ENCODE data around the gene ATP8B1. TPM values are rescaled to one million over a fixed set of nuclear protein-coding genes. Genes with fewer than 3 reads are reported as not detected.

Gene ATP8B1
- total and polyA plus RNA-seq, 2 of the 8 experiments (the other 6 are each of a cell fraction or from before 2014, with no cell fraction given): 1.1 to 4.6 TPM

DNA sequence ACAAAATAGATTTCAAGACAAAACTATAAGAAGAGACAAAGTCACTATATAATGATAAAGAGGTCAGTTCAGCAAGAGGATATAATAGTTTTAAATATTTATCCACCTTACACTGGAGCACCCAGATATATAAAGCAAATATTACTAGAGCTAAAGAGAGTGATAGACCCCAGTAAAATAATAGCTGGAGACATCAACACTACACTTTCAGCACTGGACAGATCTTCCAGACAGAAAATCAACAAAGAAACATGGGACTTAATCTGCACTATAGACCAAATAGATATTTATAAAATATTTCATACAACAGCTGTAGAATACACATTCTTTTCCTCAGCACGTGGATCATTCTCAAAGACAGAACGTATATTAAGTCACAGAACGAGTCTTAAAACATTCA lies 86.6 kb downstream of the ATP8B1 start (continued):
- TF ChIP-seq, protein P1, sequence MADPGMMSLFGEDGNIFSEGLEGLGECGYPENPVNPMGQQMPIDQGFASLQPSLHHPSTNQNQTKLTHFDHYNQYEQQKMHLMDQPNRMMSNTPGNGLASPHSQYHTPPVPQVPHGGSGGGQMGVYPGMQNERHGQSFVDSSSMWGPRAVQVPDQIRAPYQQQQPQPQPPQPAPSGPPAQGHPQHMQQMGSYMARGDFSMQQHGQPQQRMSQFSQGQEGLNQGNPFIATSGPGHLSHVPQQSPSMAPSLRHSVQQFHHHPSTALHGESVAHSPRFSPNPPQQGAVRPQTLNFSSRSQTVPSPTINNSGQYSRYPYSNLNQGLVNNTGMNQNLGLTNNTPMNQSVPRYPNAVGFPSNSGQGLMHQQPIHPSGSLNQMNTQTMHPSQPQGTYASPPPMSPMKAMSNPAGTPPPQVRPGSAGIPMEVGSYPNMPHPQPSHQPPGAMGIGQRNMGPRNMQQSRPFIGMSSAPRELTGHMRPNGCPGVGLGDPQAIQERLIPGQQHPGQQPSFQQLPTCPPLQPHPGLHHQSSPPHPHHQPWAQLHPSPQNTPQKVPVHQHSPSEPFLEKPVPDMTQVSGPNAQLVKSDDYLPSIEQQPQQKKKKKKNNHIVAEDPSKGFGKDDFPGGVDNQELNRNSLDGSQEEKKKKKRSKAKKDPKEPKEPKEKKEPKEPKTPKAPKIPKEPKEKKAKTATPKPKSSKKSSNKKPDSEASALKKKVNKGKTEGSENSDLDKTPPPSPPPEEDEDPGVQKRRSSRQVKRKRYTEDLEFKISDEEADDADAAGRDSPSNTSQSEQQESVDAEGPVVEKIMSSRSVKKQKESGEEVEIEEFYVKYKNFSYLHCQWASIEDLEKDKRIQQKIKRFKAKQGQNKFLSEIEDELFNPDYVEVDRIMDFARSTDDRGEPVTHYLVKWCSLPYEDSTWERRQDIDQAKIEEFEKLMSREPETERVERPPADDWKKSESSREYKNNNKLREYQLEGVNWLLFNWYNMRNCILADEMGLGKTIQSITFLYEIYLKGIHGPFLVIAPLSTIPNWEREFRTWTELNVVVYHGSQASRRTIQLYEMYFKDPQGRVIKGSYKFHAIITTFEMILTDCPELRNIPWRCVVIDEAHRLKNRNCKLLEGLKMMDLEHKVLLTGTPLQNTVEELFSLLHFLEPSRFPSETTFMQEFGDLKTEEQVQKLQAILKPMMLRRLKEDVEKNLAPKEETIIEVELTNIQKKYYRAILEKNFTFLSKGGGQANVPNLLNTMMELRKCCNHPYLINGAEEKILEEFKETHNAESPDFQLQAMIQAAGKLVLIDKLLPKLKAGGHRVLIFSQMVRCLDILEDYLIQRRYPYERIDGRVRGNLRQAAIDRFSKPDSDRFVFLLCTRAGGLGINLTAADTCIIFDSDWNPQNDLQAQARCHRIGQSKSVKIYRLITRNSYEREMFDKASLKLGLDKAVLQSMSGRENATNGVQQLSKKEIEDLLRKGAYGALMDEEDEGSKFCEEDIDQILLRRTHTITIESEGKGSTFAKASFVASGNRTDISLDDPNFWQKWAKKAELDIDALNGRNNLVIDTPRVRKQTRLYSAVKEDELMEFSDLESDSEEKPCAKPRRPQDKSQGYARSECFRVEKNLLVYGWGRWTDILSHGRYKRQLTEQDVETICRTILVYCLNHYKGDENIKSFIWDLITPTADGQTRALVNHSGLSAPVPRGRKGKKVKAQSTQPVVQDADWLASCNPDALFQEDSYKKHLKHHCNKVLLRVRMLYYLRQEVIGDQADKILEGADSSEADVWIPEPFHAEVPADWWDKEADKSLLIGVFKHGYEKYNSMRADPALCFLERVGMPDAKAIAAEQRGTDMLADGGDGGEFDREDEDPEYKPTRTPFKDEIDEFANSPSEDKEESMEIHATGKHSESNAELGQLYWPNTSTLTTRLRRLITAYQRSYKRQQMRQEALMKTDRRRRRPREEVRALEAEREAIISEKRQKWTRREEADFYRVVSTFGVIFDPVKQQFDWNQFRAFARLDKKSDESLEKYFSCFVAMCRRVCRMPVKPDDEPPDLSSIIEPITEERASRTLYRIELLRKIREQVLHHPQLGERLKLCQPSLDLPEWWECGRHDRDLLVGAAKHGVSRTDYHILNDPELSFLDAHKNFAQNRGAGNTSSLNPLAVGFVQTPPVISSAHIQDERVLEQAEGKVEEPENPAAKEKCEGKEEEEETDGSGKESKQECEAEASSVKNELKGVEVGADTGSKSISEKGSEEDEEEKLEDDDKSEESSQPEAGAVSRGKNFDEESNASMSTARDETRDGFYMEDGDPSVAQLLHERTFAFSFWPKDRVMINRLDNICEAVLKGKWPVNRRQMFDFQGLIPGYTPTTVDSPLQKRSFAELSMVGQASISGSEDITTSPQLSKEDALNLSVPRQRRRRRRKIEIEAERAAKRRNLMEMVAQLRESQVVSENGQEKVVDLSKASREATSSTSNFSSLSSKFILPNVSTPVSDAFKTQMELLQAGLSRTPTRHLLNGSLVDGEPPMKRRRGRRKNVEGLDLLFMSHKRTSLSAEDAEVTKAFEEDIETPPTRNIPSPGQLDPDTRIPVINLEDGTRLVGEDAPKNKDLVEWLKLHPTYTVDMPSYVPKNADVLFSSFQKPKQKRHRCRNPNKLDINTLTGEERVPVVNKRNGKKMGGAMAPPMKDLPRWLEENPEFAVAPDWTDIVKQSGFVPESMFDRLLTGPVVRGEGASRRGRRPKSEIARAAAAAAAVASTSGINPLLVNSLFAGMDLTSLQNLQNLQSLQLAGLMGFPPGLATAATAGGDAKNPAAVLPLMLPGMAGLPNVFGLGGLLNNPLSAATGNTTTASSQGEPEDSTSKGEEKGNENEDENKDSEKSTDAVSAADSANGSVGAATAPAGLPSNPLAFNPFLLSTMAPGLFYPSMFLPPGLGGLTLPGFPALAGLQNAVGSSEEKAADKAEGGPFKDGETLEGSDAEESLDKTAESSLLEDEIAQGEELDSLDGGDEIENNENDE (IDR thresholded peaks at IDR 0.05; ENCODE audit: insufficient replicate concordance, low read length): no peak
- TF ChIP-seq KDM5A (IDR thresholded peaks at IDR 0.05; ENCODE audit: low read length) (no peak), RFX5 (IDR thresholded peaks at IDR 0.05; ENCODE audit: borderline replicate concordance, low read depth, low read length) (no peak), JUN (IDR thresholded peaks at IDR 0.05; ENCODE audit: low read depth, low read length) (no peak), SIN3A (conservative IDR thresholded peaks at IDR 0.05 in 1 of 2, IDR thresholded peaks at IDR 0.05 in 1 of 2; ENCODE audit: low read depth in 1 of 2, low read length in 2 of 2) (no peak), RXRA (IDR thresholded peaks at IDR 0.05; ENCODE audit: insufficient read depth, low read depth, low read length) (no peak), RBBP5 (IDR thresholded peaks at IDR 0.05; ENCODE audit: borderline replicate concordance, low read depth, low read length) (no peak), EGR1 (IDR thresholded peaks at IDR 0.05; ENCODE audit: borderline replicate concordance, low read depth, low read length) (no peak)

All from H1 (cell line).